Fibroblast of pulmonary artery (primary cell): ENCODE measurements around the gene NCR3LG1.

ENCODE experiments used
- DNase-seq: peaks from one replicate; pipeline ENCODE4 v3.0.0-alpha.2; 2010; ENCODE audit warnings: low read depth
- H3K4me3 ChIP-seq: replicated peaks from 2 replicates; pipeline ENCODE4 v1.5.1; 2011; ENCODE audit warnings: low read depth, mild to moderate bottlenecking, control low read depth, low read length, moderate library complexity
- TF ChIP-seq, protein P1 (sequence below): IDR thresholded peaks from 2 replicates; pipeline ENCODE4 v1.5.1; 2011; ENCODE audit warnings: mild to moderate bottlenecking, control low read depth, low read length, inconsistent platforms; ENCODE audit errors: missing control alignments

The NCR3LG1 gene

DNA sequence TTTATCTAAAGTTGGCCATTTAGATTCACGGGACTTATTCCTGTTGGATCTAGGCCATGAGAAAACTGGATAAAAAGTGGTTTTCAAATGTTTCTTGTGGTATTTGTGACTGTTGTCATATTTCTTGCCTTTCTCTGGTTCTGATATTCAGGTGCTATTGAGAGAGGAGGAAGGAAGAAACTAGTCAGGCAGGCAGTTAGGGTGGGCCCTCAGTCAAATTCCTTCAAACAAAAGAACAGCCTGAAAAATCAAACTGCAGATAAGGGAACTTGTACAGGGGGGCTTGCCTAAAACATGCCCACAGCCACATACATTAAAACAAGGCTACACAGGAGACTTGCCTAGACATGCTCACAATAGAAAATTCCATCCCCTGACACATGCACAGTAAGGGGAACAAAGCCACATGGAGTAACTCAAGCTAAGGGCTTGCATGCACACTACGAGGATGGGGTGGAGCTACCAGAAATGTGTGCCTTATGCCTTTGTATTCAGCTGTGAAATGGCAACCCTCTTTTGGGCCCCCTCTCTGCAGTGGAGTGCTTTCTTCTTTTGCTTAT lies 18.2 kb downstream of the NCR3LG1 start:
- H3K4me3 ChIP-seq = no peak overlapping the region
- TF ChIP-seq, protein P1, sequence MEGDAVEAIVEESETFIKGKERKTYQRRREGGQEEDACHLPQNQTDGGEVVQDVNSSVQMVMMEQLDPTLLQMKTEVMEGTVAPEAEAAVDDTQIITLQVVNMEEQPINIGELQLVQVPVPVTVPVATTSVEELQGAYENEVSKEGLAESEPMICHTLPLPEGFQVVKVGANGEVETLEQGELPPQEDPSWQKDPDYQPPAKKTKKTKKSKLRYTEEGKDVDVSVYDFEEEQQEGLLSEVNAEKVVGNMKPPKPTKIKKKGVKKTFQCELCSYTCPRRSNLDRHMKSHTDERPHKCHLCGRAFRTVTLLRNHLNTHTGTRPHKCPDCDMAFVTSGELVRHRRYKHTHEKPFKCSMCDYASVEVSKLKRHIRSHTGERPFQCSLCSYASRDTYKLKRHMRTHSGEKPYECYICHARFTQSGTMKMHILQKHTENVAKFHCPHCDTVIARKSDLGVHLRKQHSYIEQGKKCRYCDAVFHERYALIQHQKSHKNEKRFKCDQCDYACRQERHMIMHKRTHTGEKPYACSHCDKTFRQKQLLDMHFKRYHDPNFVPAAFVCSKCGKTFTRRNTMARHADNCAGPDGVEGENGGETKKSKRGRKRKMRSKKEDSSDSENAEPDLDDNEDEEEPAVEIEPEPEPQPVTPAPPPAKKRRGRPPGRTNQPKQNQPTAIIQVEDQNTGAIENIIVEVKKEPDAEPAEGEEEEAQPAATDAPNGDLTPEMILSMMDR = no peak
- no peak for DNase-seq

DNA sequence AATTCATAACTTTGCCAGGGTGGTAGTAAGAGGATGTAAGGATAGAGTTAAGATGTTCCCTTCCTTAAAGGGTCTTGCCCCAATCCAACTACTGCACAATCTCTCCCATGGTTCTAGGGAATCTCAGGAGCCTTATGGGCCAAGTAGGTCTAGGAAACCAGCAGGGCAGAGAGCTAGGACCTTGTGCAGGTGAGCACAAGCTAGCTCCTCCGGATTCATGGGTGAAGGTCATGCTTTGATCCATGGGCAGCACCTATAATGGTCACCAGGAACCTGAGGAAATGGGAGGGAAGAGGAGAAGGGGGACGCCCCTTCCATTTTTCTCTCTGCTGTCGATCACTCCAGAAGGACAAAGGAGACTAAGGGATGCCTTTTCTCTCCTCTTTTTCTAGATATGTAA lies 20.0 kb downstream of the NCR3LG1 start:
- no peak overlapping the region for H3K4me3 ChIP-seq
- TF ChIP-seq, protein P1 = no peak
- peak; percentile 64 for DNase-seq

DNA sequence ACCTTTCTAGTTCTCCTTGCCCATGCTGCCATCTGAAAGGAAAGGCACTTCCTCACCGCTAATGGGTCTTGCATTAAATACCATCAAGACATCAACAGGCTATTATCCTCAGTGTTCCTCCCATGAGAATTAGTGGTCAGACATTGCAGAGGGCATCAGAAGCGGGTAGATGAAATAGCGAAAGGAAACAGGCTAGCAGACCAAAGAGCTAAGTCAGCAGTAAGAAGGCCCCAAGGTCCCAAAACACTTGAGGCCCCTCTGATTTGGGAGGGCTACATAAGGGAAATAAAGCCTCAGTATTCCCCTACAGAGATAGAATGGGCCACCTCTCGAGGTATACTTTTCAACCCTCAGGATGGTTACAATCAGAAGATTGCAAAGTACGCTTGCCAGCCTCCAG lies 23.9 kb downstream of the NCR3LG1 start:
- H3K4me3 ChIP-seq = no peak overlapping the region
- no peak for DNase-seq
- TF ChIP-seq, protein P1 = no peak

DNA sequence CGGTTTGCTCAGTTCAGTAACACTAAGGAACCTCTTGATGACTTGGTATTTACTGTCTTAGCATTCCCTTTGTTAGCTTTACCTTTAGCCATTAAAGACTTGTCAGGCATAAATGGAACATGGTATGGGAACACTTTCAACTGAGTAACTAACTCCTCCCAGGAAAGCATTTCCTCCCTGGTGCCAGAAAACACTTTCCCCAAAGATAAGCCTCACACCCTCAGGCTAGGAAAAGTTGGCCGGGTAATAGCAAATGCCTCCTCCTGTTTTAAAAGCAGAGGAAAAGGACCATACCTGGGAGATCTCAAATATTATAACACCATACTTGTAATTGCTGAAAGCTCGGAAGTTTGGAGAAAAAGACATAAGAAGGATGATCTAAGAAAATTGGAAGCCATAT lies 24.9 kb downstream of the NCR3LG1 start:
- H3K4me3 ChIP-seq = no peak overlapping the region
- DNase-seq = no peak
- TF ChIP-seq, protein P1 = no peak

DNA sequence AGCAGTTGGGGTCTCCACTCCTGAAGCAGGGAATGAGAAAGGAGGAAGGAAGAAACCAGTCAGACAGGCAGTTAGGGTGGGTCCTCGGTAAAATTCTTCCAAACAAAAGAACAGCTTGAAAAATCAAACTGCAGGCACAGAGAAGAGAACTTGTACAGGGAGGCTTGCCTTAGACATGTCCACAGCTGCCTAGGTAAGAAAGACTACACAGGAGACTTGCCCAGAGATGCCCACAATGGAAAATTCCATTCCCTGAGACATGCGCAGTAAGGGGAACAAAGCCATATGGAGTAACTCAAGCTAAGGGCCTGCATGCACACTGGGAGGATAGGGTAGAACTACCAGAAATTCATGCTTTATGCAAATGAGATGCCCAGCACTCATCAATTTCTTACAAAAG lies 27.1 kb downstream of the NCR3LG1 start:
- no peak for DNase-seq
- H3K4me3 ChIP-seq = no peak overlapping the region
- TF ChIP-seq, protein P1 = no peak

DNA sequence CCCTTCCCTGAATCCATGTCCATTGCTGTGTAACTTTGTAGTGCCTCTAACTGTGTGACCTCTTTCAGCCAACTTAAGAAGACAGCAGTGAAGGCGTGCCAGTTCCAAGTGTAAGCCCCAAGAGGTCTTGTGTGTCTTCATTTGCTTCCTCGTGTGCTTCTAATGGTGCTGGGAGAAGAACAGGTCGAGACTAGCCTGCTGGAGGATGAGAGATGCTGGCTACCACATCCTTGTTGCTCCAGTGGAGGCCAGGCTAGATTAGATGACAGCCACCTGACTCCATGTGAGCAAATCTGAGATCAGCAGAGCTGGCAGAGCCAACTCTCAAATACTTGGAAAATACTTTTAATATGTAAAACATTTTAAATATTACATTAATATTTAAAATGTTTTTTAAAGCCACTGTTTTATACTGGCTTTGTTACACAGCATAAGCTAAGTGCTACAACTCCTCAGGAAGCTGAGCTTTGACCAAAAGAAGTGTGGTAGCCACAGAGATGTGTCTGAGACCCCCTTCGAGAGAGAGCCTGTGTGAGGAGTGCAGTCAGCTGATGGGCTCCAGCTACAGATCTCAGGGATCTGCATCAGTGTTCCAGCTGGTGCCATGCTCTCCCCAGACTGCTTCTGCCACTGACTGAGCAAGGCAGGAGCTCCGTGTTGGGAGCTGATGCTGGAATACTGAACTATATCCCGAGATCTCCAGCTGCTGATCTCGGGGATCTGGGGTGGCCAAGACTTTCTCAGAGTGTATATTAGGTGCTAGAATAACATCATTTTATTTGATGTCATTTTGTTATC lies 28.0 kb downstream of the NCR3LG1 start:
- H3K4me3 ChIP-seq = no peak overlapping the region
- no peak for DNase-seq
- TF ChIP-seq, protein P1 = no peak

DNA sequence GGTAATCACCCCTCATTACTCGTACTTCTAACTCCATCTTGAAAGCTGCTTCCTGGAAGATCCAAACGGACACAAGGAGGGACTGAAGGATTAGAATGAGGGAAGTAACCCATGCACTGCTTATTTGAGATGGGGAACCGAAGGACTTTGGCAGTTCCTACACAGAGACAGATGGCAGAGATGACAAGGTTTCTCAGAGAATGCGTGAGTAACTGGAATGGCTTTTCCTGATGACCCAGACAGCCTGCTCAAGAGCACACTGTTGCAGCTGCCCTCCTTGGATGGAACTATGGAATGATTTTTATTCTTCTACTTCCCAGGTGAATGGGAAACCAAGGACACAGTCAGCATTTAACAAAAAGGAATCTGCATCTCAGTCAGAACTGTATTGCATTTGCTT lies 29.6 kb downstream of the NCR3LG1 start:
- H3K4me3 ChIP-seq = no peak overlapping the region
- DNase-seq = peak; percentile 38
- TF ChIP-seq, protein P1 = no peak
